ENCODE measurements around the gene GPR183.
"Not testable (repeated sequence)": the region's sequence is repeated elsewhere in the genome, so short reads cannot be mapped to it uniquely, and the experiment has no call there.

DNA sequence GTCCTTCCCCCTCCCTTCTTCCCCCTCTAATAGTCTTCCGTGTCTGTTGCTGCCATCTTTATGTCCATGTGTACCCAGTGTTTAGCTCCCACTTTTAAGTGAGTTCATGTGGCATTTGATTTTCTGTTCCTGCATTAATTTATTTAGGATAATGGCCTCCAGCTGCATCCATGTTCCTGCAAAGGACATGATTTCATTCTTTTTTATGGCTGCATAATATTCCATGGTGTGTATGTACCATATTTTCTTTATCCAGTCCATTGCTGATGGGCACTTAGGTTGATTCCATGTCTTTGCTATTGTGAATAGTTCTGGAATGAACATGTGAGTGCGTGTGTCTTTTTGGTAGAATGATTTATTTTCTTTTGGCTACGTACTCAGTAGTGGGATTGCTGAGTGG lies 58.0 kb downstream of the GPR183 start:
- TF ChIP-seq YY1 (IDR thresholded peaks at IDR 0.05; ENCODE audit: low read depth, low read length); CTBP2 (IDR thresholded peaks at IDR 0.05; ENCODE audit: borderline replicate concordance, insufficient read depth, insufficient read length, low read length); RFX5 (IDR thresholded peaks at IDR 0.05; ENCODE audit: borderline replicate concordance, low read depth, low read length); CTCF (IDR thresholded peaks at IDR 0.05; ENCODE audit: control extremely low read depth in 1 of 3, insufficient read depth in 1 of 3, low read depth in 1 of 3, low read length in 3 of 3): not testable (repeated sequence)
